ENCODE measurements around the gene GPR52.
"Not testable (repeated sequence)": the region's sequence is repeated elsewhere in the genome, so short reads cannot be mapped to it uniquely, and the experiment has no call there.

The GPR52 gene

GRCh38 chr1:174407665-174408064, 40.1 kb upstream of the GPR52 start:
- in situ Hi-C loops (cut with MboI; ENCODE audit: low sequenced_read_pairs, unreplicated experiment), result no loop called here
- no peak for DNase-seq (ENCODE audit: low spot score)
- no peak for TF ChIP-seq CTCF (IDR thresholded peaks at IDR 0.05; ENCODE audit: borderline replicate concordance, control extremely low read depth, extremely low read depth, insufficient read depth, missing control alignments)

GRCh38 chr1:174408146-174408545, 39.6 kb upstream of the GPR52 start:
- in situ Hi-C loops (cut with MboI; ENCODE audit: low sequenced_read_pairs, unreplicated experiment), result no loop called here
- TF ChIP-seq CTCF (IDR thresholded peaks at IDR 0.05; ENCODE audit: borderline replicate concordance, control extremely low read depth, extremely low read depth, insufficient read depth, missing control alignments), result no peak
- DNase-seq (ENCODE audit: low spot score), result no peak

- in situ Hi-C loops (cut with MboI; ENCODE audit: low sequenced_read_pairs, unreplicated experiment); DNase-seq (ENCODE audit: low spot score): not testable (repeated sequence)
These were observed 38.0 kb upstream of the GPR52 start for GRCh38 chr1:174409801-174410200.

GRCh38 chr1:174413632-174414031, 34.1 kb upstream of the GPR52 start:
- in situ Hi-C loops (cut with MboI; ENCODE audit: low sequenced_read_pairs, unreplicated experiment), result no loop called here
- TF ChIP-seq CTCF (IDR thresholded peaks at IDR 0.05; ENCODE audit: borderline replicate concordance, control extremely low read depth, extremely low read depth, insufficient read depth, missing control alignments), result no peak
- DNase-seq (ENCODE audit: low spot score), result no peak

- DNase-seq (ENCODE audit: low spot score), result no peak
- TF ChIP-seq CTCF (IDR thresholded peaks at IDR 0.05; ENCODE audit: borderline replicate concordance, control extremely low read depth, extremely low read depth, insufficient read depth, missing control alignments), result no peak
- in situ Hi-C loops (cut with MboI; ENCODE audit: low sequenced_read_pairs, unreplicated experiment), result no loop called here
These were observed 33.6 kb upstream of the GPR52 start for GRCh38 chr1:174414203-174414602.

GRCh38 chr1:174415506-174415905, 32.3 kb upstream of the GPR52 start:
- DNase-seq (ENCODE audit: low spot score), result no peak
- TF ChIP-seq CTCF (IDR thresholded peaks at IDR 0.05; ENCODE audit: borderline replicate concordance, control extremely low read depth, extremely low read depth, insufficient read depth, missing control alignments), result no peak
- in situ Hi-C loops (cut with MboI; ENCODE audit: low sequenced_read_pairs, unreplicated experiment), result no loop called here

GRCh38 chr1:174417921-174418320, 29.8 kb upstream of the GPR52 start:
- in situ Hi-C loops (cut with MboI; ENCODE audit: low sequenced_read_pairs, unreplicated experiment), result no loop called here
- no peak for TF ChIP-seq CTCF (IDR thresholded peaks at IDR 0.05; ENCODE audit: borderline replicate concordance, control extremely low read depth, extremely low read depth, insufficient read depth, missing control alignments)
- DNase-seq (ENCODE audit: low spot score), result no peak

Data from GM13976 (cell line).